ENCODE data around the gene FOXL2. TPM values are rescaled to one million over a fixed set of nuclear protein-coding genes. Genes with fewer than 3 reads are reported as not detected.

FOXL2 gene
- polyA plus RNA-seq (2013, experiment 1 of 4) = not detected
- 0.11 TPM for polyA plus RNA-seq (2013, experiment 2 of 4)
- polyA plus RNA-seq (2013, experiment 3 of 4) = not detected
- polyA plus RNA-seq (2013, experiment 4 of 4) = not detected

- H3K27ac ChIP-seq (ENCODE audit: insufficient read depth, low read depth, low read length, poor library complexity, severe bottlenecking) = no peak within 1 kb of the TSS
- peaks cover 30% of the 10 kb centered on the region for H3K4me1 ChIP-seq (ENCODE audit: control insufficient read depth, insufficient read depth, low read length)
- H3K9me3 ChIP-seq (ENCODE audit: control insufficient read depth, low read length) = no peaks in the 10 kb centered on the region
- WGBS, 2 experiments = 0 to 1% methylated on average over 78 of the region's 78 CpGs
- no peaks in the 10 kb centered on the region for H3K36me3 ChIP-seq (ENCODE audit: control insufficient read depth, insufficient read depth, low read length)
- peak within 1 kb of the TSS; percentile 32 for H3K4me3 ChIP-seq (ENCODE audit: insufficient read depth, low read depth, low read length)
- peaks cover 100% of the 10 kb centered on the region for H3K27me3 ChIP-seq (ENCODE audit: control insufficient read depth, insufficient read depth, low read length, poor library complexity, severe bottlenecking)
Observed at GRCh38 chr3:138946663-138947494, at the start of gene FOXL2, which contains the start of gene FOXL2NB. Gene FOXL2 (minus strand): TSS chr3:138947137. CDS start chr3:138946722, 415 bp downstream. Gene FOXL2NB (plus strand): TSS chr3:138947217. CDS start chr3:138947365, 148 bp downstream.

GRCh38 chr3:138995706-138996105 is 48.8 kb upstream of the FOXL2 start:
- Histone ChIP-seq H3K4me3 (ENCODE audit: insufficient read depth, low read depth, low read length) (no peak overlapping the region), H3K36me3 (ENCODE audit: control insufficient read depth, insufficient read depth, low read length) (no peaks in the 10 kb centered on the region), H3K27me3 (ENCODE audit: control insufficient read depth, insufficient read depth, low read length, poor library complexity, severe bottlenecking) (no peaks in the 10 kb centered on the region), H3K9me3 (ENCODE audit: control insufficient read depth, low read length) (no peaks in the 10 kb centered on the region), H3K27ac (ENCODE audit: insufficient read depth, low read depth, low read length, poor library complexity, severe bottlenecking) (no peak overlapping the region), H3K4me1 (ENCODE audit: control insufficient read depth, insufficient read depth, low read length) (no peaks in the 10 kb centered on the region)
- WGBS, 2 experiments = 100% methylated on average over 1 of the region's 1 CpG; no CpG with 5 or more reads in 1 of the 2 experiments

GRCh38 chr3:138987181-138987580 is 40.2 kb upstream of the FOXL2 start:
- H3K4me1 ChIP-seq (ENCODE audit: control insufficient read depth, insufficient read depth, low read length) = no peaks in the 10 kb centered on the region
- no peak overlapping the region for H3K27ac ChIP-seq (ENCODE audit: insufficient read depth, low read depth, low read length, poor library complexity, severe bottlenecking)
- H3K4me3 ChIP-seq (ENCODE audit: insufficient read depth, low read depth, low read length) = no peak overlapping the region
- 94% methylated on average over 2 of the region's 2 CpGs for WGBS, 2 experiments
- no peaks in the 10 kb centered on the region for H3K9me3 ChIP-seq (ENCODE audit: control insufficient read depth, low read length)
- H3K36me3 ChIP-seq (ENCODE audit: control insufficient read depth, insufficient read depth, low read length) = no peaks in the 10 kb centered on the region
- H3K27me3 ChIP-seq (ENCODE audit: control insufficient read depth, insufficient read depth, low read length, poor library complexity, severe bottlenecking) = no peaks in the 10 kb centered on the region

- no peaks in the 10 kb centered on the region for H3K4me1 ChIP-seq (ENCODE audit: control insufficient read depth, insufficient read depth, low read length)
- no peak overlapping the region for H3K27ac ChIP-seq (ENCODE audit: insufficient read depth, low read depth, low read length, poor library complexity, severe bottlenecking)
- no peaks in the 10 kb centered on the region for H3K9me3 ChIP-seq (ENCODE audit: control insufficient read depth, low read length)
- WGBS, 2 experiments = 82 to 87% methylated on average over 4 of the region's 4 CpGs
- no peaks in the 10 kb centered on the region for H3K27me3 ChIP-seq (ENCODE audit: control insufficient read depth, insufficient read depth, low read length, poor library complexity, severe bottlenecking)
- H3K36me3 ChIP-seq (ENCODE audit: control insufficient read depth, insufficient read depth, low read length) = no peaks in the 10 kb centered on the region
- no peak overlapping the region for H3K4me3 ChIP-seq (ENCODE audit: insufficient read depth, low read depth, low read length)
Observed at GRCh38 chr3:138985932-138986331, 39.0 kb upstream of the FOXL2 start.

- Histone ChIP-seq H3K27ac (ENCODE audit: insufficient read depth, low read depth, low read length, poor library complexity, severe bottlenecking) (no peak overlapping the region), H3K36me3 (ENCODE audit: control insufficient read depth, insufficient read depth, low read length) (no peaks in the 10 kb centered on the region), H3K9me3 (ENCODE audit: control insufficient read depth, low read length) (no peaks in the 10 kb centered on the region), H3K4me1 (ENCODE audit: control insufficient read depth, insufficient read depth, low read length) (no peaks in the 10 kb centered on the region), H3K27me3 (ENCODE audit: control insufficient read depth, insufficient read depth, low read length, poor library complexity, severe bottlenecking) (no peaks in the 10 kb centered on the region), H3K4me3 (ENCODE audit: insufficient read depth, low read depth, low read length) (no peak overlapping the region)
- 53 to 58% methylated on average over 3 of the region's 3 CpGs for WGBS, 2 experiments
Observed at GRCh38 chr3:138984816-138985215, 37.9 kb upstream of the FOXL2 start.

GRCh38 chr3:138976047-138976446 is 29.1 kb upstream of the FOXL2 start:
- no peak overlapping the region for H3K27ac ChIP-seq (ENCODE audit: insufficient read depth, low read depth, low read length, poor library complexity, severe bottlenecking)
- H3K9me3 ChIP-seq (ENCODE audit: control insufficient read depth, low read length) = no peaks in the 10 kb centered on the region
- no peaks in the 10 kb centered on the region for H3K36me3 ChIP-seq (ENCODE audit: control insufficient read depth, insufficient read depth, low read length)
- H3K4me3 ChIP-seq (ENCODE audit: insufficient read depth, low read depth, low read length) = no peak overlapping the region
- no peaks in the 10 kb centered on the region for H3K4me1 ChIP-seq (ENCODE audit: control insufficient read depth, insufficient read depth, low read length)
- no peaks in the 10 kb centered on the region for H3K27me3 ChIP-seq (ENCODE audit: control insufficient read depth, insufficient read depth, low read length, poor library complexity, severe bottlenecking)

- WGBS, 2 experiments = 85 to 90% methylated on average over 8 of the region's 8 CpGs
- Histone ChIP-seq H3K36me3 (ENCODE audit: control insufficient read depth, insufficient read depth, low read length) (no peaks in the 10 kb centered on the region), H3K4me3 (ENCODE audit: insufficient read depth, low read depth, low read length) (no peak overlapping the region)
Observed at GRCh38 chr3:138975351-138975750, 28.4 kb upstream of the FOXL2 start.

GRCh38 chr3:138974462-138974861 is 27.5 kb upstream of the FOXL2 start:
- Histone ChIP-seq H3K4me3 (ENCODE audit: insufficient read depth, low read depth, low read length) (no peak overlapping the region), H3K4me1 (ENCODE audit: control insufficient read depth, insufficient read depth, low read length) (no peaks in the 10 kb centered on the region), H3K36me3 (ENCODE audit: control insufficient read depth, insufficient read depth, low read length) (no peaks in the 10 kb centered on the region), H3K9me3 (ENCODE audit: control insufficient read depth, low read length) (no peaks in the 10 kb centered on the region), H3K27ac (ENCODE audit: insufficient read depth, low read depth, low read length, poor library complexity, severe bottlenecking) (no peak overlapping the region), H3K27me3 (ENCODE audit: control insufficient read depth, insufficient read depth, low read length, poor library complexity, severe bottlenecking) (peaks cover 3% of the 10 kb centered on the region)
- WGBS, 2 experiments = 94% methylated on average over 5 of the region's 5 CpGs

More at GRCh38 chr3:138975351-138975750, 28.4 kb upstream of the FOXL2 start:
- Histone ChIP-seq H3K27ac (ENCODE audit: insufficient read depth, low read depth, low read length, poor library complexity, severe bottlenecking) (no peak overlapping the region), H3K4me1 (ENCODE audit: control insufficient read depth, insufficient read depth, low read length) (no peaks in the 10 kb centered on the region), H3K27me3 (ENCODE audit: control insufficient read depth, insufficient read depth, low read length, poor library complexity, severe bottlenecking) (peaks cover 3% of the 10 kb centered on the region), H3K9me3 (ENCODE audit: control insufficient read depth, low read length) (no peaks in the 10 kb centered on the region)

- Histone ChIP-seq H3K4me1 (ENCODE audit: control insufficient read depth, insufficient read depth, low read length) (no peaks in the 10 kb centered on the region), H3K36me3 (ENCODE audit: control insufficient read depth, insufficient read depth, low read length) (no peaks in the 10 kb centered on the region), H3K27me3 (ENCODE audit: control insufficient read depth, insufficient read depth, low read length, poor library complexity, severe bottlenecking) (peaks cover 3% of the 10 kb centered on the region), H3K9me3 (ENCODE audit: control insufficient read depth, low read length) (no peaks in the 10 kb centered on the region), H3K4me3 (ENCODE audit: insufficient read depth, low read depth, low read length) (no peak overlapping the region), H3K27ac (ENCODE audit: insufficient read depth, low read depth, low read length, poor library complexity, severe bottlenecking) (no peak overlapping the region)
- WGBS, 2 experiments = 88 to 89% methylated on average over 5 of the region's 5 CpGs
Observed at GRCh38 chr3:138972941-138973340, 26.0 kb upstream of the FOXL2 start.

GRCh38 chr3:138971766-138972320 is 24.9 kb upstream of the FOXL2 start:
- no peak overlapping the region for H3K4me3 ChIP-seq (ENCODE audit: insufficient read depth, low read depth, low read length)
- H3K9me3 ChIP-seq (ENCODE audit: control insufficient read depth, low read length) = no peaks in the 10 kb centered on the region
- no peak overlapping the region for H3K27ac ChIP-seq (ENCODE audit: insufficient read depth, low read depth, low read length, poor library complexity, severe bottlenecking)
- H3K27me3 ChIP-seq (ENCODE audit: control insufficient read depth, insufficient read depth, low read length, poor library complexity, severe bottlenecking) = peaks cover 3% of the 10 kb centered on the region
- H3K4me1 ChIP-seq (ENCODE audit: control insufficient read depth, insufficient read depth, low read length) = no peaks in the 10 kb centered on the region
- 89% methylated on average over 6 of the region's 6 CpGs for WGBS, 2 experiments
- H3K36me3 ChIP-seq (ENCODE audit: control insufficient read depth, insufficient read depth, low read length) = no peaks in the 10 kb centered on the region
